ENCODE data around the gene MYT1.
"Not testable (repeated sequence)": the region's sequence is repeated elsewhere in the genome, so short reads cannot be mapped to it uniquely, and the experiment has no call there.

Gene MYT1

GRCh38 chr20:64129146-64129782 is 35.0 kb upstream of the MYT1 start:
- Histone ChIP-seq H3K79me2 (peaks cover 25% of the 10 kb centered on the region), H3K27me3 (ENCODE audit: control insufficient read depth, insufficient read depth, low read length) (no peaks in the 10 kb centered on the region), H3K4me1 (no peaks in the 10 kb centered on the region), H3K4me3 (ENCODE audit: low read depth, low read length) (no peak overlapping the region), H3K4me2 (ENCODE audit: low read length) (no peak overlapping the region), H2AFZ (no peak overlapping the region), H3K9me3 (ENCODE audit: control insufficient read depth, low read length) (no peaks in the 10 kb centered on the region), H3K9ac (no peak overlapping the region), H3K36me3 (ENCODE audit: control insufficient read depth, insufficient read depth, low read length) (no peaks in the 10 kb centered on the region), H3K27ac (no peak overlapping the region)
- TF ChIP-seq CTCF (IDR thresholded peaks at IDR 0.05) = no peak

- Histone ChIP-seq H3K4me2 (ENCODE audit: low read length) (no peak overlapping the region), H3K9me3 (ENCODE audit: control insufficient read depth, low read length) (no peaks in the 10 kb centered on the region), H3K27me3 (ENCODE audit: control insufficient read depth, insufficient read depth, low read length) (no peaks in the 10 kb centered on the region), H3K4me3 (ENCODE audit: low read depth, low read length) (no peak overlapping the region), H3K27ac (no peak overlapping the region), H3K79me2 (peaks cover 25% of the 10 kb centered on the region), H3K4me1 (no peaks in the 10 kb centered on the region), H3K36me3 (ENCODE audit: control insufficient read depth, insufficient read depth, low read length) (no peaks in the 10 kb centered on the region), H3K9ac (no peak overlapping the region), H2AFZ (no peak overlapping the region)
- no peak for TF ChIP-seq CTCF (IDR thresholded peaks at IDR 0.05)
Observed at GRCh38 chr20:64130271-64130670, 34.0 kb upstream of the MYT1 start.

GRCh38 chr20:64130876-64131275 is 33.4 kb upstream of the MYT1 start:
- no peaks in the 10 kb centered on the region for H3K27me3 ChIP-seq (ENCODE audit: control insufficient read depth, insufficient read depth, low read length)
- peaks cover 25% of the 10 kb centered on the region for H3K79me2 ChIP-seq
- H3K27ac ChIP-seq = no peak overlapping the region
- H2AFZ ChIP-seq = no peak overlapping the region
- H3K36me3 ChIP-seq (ENCODE audit: control insufficient read depth, insufficient read depth, low read length) = no peaks in the 10 kb centered on the region
- no peaks in the 10 kb centered on the region for H3K4me1 ChIP-seq
- H3K9ac ChIP-seq = no peak overlapping the region
- no peak for TF ChIP-seq CTCF (IDR thresholded peaks at IDR 0.05)
- H3K4me2 ChIP-seq (ENCODE audit: low read length) = no peak overlapping the region
- H3K9me3 ChIP-seq (ENCODE audit: control insufficient read depth, low read length) = no peaks in the 10 kb centered on the region
- no peak overlapping the region for H3K4me3 ChIP-seq (ENCODE audit: low read depth, low read length)

GRCh38 chr20:64131406-64131805 is 32.8 kb upstream of the MYT1 start:
- H3K4me2 ChIP-seq (ENCODE audit: low read length) = no peak overlapping the region
- no peak overlapping the region for H3K27ac ChIP-seq
- TF ChIP-seq CTCF (IDR thresholded peaks at IDR 0.05) = no peak
- H2AFZ ChIP-seq = no peak overlapping the region
- no peak overlapping the region for H3K9ac ChIP-seq
- H3K27me3 ChIP-seq (ENCODE audit: control insufficient read depth, insufficient read depth, low read length) = no peaks in the 10 kb centered on the region
- H3K4me3 ChIP-seq (ENCODE audit: low read depth, low read length) = no peak overlapping the region
- no peaks in the 10 kb centered on the region for H3K9me3 ChIP-seq (ENCODE audit: control insufficient read depth, low read length)
- peaks cover 25% of the 10 kb centered on the region for H3K79me2 ChIP-seq
- no peaks in the 10 kb centered on the region for H3K36me3 ChIP-seq (ENCODE audit: control insufficient read depth, insufficient read depth, low read length)
- no peaks in the 10 kb centered on the region for H3K4me1 ChIP-seq

DNA sequence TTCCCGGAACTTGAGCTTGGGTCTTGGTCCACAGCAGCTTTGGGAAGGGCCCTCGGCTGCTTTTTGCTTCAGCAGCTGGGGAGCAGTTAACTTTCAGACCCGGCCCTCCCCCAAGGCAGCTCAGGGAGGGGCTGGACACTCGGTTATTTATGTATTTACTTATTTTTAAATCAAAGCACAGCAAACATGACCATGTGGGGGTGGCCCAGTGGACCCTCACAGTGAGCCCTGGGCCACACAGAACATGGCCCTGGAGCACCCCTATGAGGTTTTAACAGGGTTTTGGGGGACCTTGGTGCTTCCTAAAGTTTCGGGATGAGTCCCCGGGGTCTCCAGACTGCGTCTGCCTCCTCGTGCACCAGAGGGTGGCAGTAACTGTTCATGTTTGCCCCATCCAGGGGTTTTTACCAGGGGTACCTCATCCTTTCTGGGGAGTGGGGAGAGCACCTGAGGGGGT is 30.3 kb upstream of the MYT1 start:
- no peaks in the 10 kb centered on the region for H3K9me3 ChIP-seq (ENCODE audit: control insufficient read depth, low read length)
- H3K36me3 ChIP-seq (ENCODE audit: control insufficient read depth, insufficient read depth, low read length) = no peaks in the 10 kb centered on the region
- no peak overlapping the region for H2AFZ ChIP-seq
- H3K9ac ChIP-seq = no peak overlapping the region
- H3K4me3 ChIP-seq (ENCODE audit: low read depth, low read length) = no peak overlapping the region
- peaks cover 31% of the 10 kb centered on the region for H3K79me2 ChIP-seq
- no peaks in the 10 kb centered on the region for H3K27me3 ChIP-seq (ENCODE audit: control insufficient read depth, insufficient read depth, low read length)
- TF ChIP-seq CTCF (IDR thresholded peaks at IDR 0.05) = no peak
- no peaks in the 10 kb centered on the region for H3K4me1 ChIP-seq
- no peak overlapping the region for H3K4me2 ChIP-seq (ENCODE audit: low read length)
- no peak overlapping the region for H3K27ac ChIP-seq

GRCh38 chr20:64134744-64135143 is 29.5 kb upstream of the MYT1 start:
- H2AFZ ChIP-seq; H3K27ac ChIP-seq; H3K9ac ChIP-seq; H3K27me3 ChIP-seq (ENCODE audit: control insufficient read depth, insufficient read depth, low read length); H3K9me3 ChIP-seq (ENCODE audit: control insufficient read depth, low read length); H3K4me1 ChIP-seq; H3K4me3 ChIP-seq (ENCODE audit: low read depth, low read length); H3K4me2 ChIP-seq (ENCODE audit: low read length); H3K36me3 ChIP-seq (ENCODE audit: control insufficient read depth, insufficient read depth, low read length): not testable (repeated sequence)
- peaks cover 25% of the 10 kb centered on the region for H3K79me2 ChIP-seq
